Breast epithelium (tissue), 4 donors: ENCODE results near the gene AOX1. TPM values are rescaled to one million over a fixed set of nuclear protein-coding genes. Genes with fewer than 3 reads are reported as not detected.
"Not testable (repeated sequence)": the region's sequence is repeated elsewhere in the genome, so short reads cannot be mapped to it uniquely, and the experiment has no call there.

Experiments used
- DNase-seq, 2 donors: peaks; one replicate each; pipeline ENCODE4 v3.0.0-alpha.2; 2019; ENCODE audit warnings: low spot score in 2 of 2
- H3K27ac ChIP-seq, 2 donors: fragments of 200-600 bp; sonication (generic) in 1 of 2; one replicate each; pipeline ENCODE4 v1.5.1; 2016 to 2019; ENCODE audit warnings: mild to moderate bottlenecking in 1 of 2
- H3K27me3 ChIP-seq, 2 donors: fragments of 200-600 bp; sonication (generic) in 1 of 2; one replicate each; pipeline versions ENCODE4 v1.5.1 to v1.6.0; 2017 to 2019; ENCODE audit warnings: control low read depth in 1 of 2, mild to moderate bottlenecking in 1 of 2
- H3K36me3 ChIP-seq: fragments of 200-600 bp; one replicate; pipeline ENCODE4 v1.5.1; 2019
- H3K4me1 ChIP-seq, 2 donors: fragments of 200-600 bp; sonication (generic); one replicate each; pipeline ENCODE4 v1.5.1; 2016 to 2019; ENCODE audit warnings: control low read depth in 1 of 2
- H3K4me3 ChIP-seq, 3 donors: fragments of 200-600 bp; sonication (generic); 1 replicate in 2 of 3; 2 replicates in 1 of 3; pipeline ENCODE4 v1.5.1; 2016 to 2019; ENCODE audit warnings: mild to moderate bottlenecking in 3 of 3, moderate library complexity in 2 of 3
- H3K9me3 ChIP-seq, 2 donors: fragments of 200-600 bp; sonication (generic) in 1 of 2; one replicate each; pipeline ENCODE4 v1.5.1; 2016 to 2019; ENCODE audit warnings: control low read depth in 1 of 2
- POLR2A ChIP-seq: fragments of 450-650 bp; IDR thresholded peaks from one replicate; pipeline ENCODE4 v1.6.1; 2016; ENCODE audit warnings: antibody characterized with exemption, mild to moderate bottlenecking, moderate library complexity
- POLR2AphosphoS5 ChIP-seq, 3 donors: sonication (generic); formaldehyde crosslinking; IDR thresholded peaks; one replicate each; pipeline ENCODE4 v1.6.1; 2017; ENCODE audit warnings: antibody characterized with exemption in 3 of 3
- intact Hi-C: fragments of 100-400 bp; cut with DNase I; formaldehyde crosslinking; loops from one replicate; pipeline ENCODE4 v1.15.1; 2023; ENCODE audit warnings: low total_unique reads
- total RNA-seq, 3 donors: library from RNA; depleted of rRNA; stranded (reverse); fragments of >200 nt; gene quantifications; one replicate each; pipeline ENCODE4 v1.1.0, GENCODE V29; 2016
- TF ChIP-seq, protein P1 (sequence below), 3 donors: fragments of 450-650 bp; IDR thresholded peaks; one replicate each; pipeline ENCODE4 v1.5.1; 2016 to 2017; ENCODE audit warnings: antibody characterized with exemption in 3 of 3, mild to moderate bottlenecking in 3 of 3, moderate library complexity in 3 of 3

AOX1 gene
- total RNA-seq, 3 donors from 2014 or later: 100.0 to 611 (median 111) TPM

DNA sequence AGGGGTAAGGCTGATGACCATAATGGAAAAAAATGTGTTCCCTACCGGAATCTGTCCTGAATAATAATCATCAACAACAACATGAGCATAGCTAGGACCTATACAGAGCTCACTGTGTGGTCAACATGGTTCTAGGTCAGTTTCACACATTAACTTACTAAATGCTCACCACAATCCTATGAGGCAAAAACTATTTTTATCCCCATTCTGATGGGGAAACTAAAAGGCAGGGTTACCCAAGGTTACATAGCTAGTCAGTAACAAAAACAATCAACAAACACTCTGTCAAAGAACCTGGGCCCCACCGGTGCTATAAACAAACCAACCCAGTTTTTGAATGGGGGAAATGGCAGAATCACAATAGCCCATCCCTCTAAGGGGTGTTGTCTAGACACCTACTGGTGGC is 40.1 kb downstream of the AOX1 start:
- intact Hi-C loops: no loop called here
- DNase-seq: no peak
- Histone ChIP-seq H3K27ac (no peak overlapping the region), H3K27me3 (no peaks in the 10 kb centered on the region), H3K9me3 (no peaks in the 10 kb centered on the region), H3K4me3 (no peak overlapping the region), H3K36me3 (no peaks in the 10 kb centered on the region), H3K4me1 (peaks cover 0 to 8% of the 10 kb centered on the region in 2 donors)
- TF ChIP-seq, protein P1, sequence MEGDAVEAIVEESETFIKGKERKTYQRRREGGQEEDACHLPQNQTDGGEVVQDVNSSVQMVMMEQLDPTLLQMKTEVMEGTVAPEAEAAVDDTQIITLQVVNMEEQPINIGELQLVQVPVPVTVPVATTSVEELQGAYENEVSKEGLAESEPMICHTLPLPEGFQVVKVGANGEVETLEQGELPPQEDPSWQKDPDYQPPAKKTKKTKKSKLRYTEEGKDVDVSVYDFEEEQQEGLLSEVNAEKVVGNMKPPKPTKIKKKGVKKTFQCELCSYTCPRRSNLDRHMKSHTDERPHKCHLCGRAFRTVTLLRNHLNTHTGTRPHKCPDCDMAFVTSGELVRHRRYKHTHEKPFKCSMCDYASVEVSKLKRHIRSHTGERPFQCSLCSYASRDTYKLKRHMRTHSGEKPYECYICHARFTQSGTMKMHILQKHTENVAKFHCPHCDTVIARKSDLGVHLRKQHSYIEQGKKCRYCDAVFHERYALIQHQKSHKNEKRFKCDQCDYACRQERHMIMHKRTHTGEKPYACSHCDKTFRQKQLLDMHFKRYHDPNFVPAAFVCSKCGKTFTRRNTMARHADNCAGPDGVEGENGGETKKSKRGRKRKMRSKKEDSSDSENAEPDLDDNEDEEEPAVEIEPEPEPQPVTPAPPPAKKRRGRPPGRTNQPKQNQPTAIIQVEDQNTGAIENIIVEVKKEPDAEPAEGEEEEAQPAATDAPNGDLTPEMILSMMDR (IDR thresholded peaks at IDR 0.05): no peak
- TF ChIP-seq POLR2AphosphoS5 (IDR thresholded peaks at IDR 0.05) (no peak), POLR2A (no peak)

DNA sequence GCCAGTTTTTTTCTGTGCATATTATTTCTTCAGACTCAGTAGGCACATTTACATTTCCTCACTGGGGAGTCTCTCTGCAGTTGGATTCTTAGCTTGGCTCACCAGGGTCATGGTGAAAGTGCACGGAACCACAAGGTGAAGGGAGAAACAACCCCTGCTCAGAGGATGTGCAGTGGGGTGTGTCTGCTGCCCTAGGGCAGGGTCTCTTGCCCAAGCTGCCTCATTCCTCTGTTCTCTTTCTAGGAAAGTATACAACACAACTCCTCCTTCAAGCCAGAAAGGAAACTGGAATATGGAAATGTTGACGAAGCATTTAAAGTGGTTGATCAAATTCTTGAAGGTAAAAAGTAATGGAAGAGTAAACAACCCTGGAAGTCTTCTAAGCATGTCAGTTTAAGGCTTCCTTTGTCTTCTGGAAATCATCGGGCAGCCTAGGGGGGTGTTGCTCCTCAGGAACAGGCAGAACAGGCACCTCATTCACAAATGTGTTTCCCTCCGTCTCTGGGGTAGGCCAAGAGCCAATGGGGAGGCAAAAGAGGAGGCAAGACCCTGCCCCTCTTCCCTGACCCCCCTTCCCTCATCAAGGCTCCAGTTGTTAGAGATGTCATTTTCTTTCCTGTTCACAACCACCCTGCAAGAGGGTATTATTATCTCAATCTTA is 41.4 kb downstream of the AOX1 start:
- H3K27ac ChIP-seq: no peak overlapping the region
- H3K27me3 ChIP-seq: no peaks in the 10 kb centered on the region
- peaks cover 0 to 8% of the 10 kb centered on the region in 2 donors for H3K4me1 ChIP-seq
- H3K36me3 ChIP-seq: no peaks in the 10 kb centered on the region
- intact Hi-C loops: no loop called here
- H3K4me3 ChIP-seq: no peak overlapping the region
- no peak for DNase-seq
- no peaks in the 10 kb centered on the region for H3K9me3 ChIP-seq
- TF ChIP-seq POLR2A: no peak

DNA sequence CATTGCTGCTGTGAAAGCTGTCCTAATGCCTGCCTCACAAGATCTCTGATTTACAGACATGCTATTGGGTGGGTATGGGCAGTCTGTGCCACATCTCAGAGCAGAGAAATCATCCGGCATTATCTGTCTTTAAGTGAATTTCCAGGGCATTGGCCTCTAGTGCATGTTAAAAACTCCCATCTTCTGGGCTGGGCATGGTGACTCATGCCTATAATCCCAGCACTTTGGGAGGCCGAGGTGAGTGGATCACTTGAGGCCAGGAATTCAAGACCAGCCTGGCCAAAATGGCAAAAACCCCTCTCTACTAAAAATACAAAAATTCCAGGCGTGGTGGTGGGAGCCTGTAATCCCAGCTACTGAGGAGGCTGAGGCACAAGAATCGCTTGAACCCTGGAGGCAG is 42.6 kb downstream of the AOX1 start:
- H3K27ac ChIP-seq, H3K36me3 ChIP-seq, H3K9me3 ChIP-seq, H3K4me3 ChIP-seq, H3K27me3 ChIP-seq, H3K4me1 ChIP-seq, intact Hi-C loops, DNase-seq: not testable (repeated sequence)

- Histone ChIP-seq H3K9me3 (peaks cover 0 to 6% of the 10 kb centered on the region in 2 donors), H3K27ac (no peak overlapping the region), H3K36me3 (no peaks in the 10 kb centered on the region), H3K4me3 (no peak overlapping the region), H3K4me1 (no peaks in the 10 kb centered on the region), H3K27me3 (no peaks in the 10 kb centered on the region)
- TF ChIP-seq, protein P1 (IDR thresholded peaks at IDR 0.05): no peak
- TF ChIP-seq POLR2AphosphoS5 (IDR thresholded peaks at IDR 0.05): no peak
- TF ChIP-seq POLR2A: no peak
- no peak for DNase-seq
- intact Hi-C loops: loop anchor here (2.0 kb wide), 1 partner anchor 46 kb away; no protein-coding TSS in a partner anchor
These were observed 45.5 kb downstream of the AOX1 start for GRCh38 chr2:200631287-200631686.

GRCh38 chr2:200634231-200634964 is 48.6 kb downstream of the AOX1 start:
- TF ChIP-seq, protein P1 (IDR thresholded peaks at IDR 0.05): no peak
- TF ChIP-seq POLR2A: no peak
- no peak for TF ChIP-seq POLR2AphosphoS5 (IDR thresholded peaks at IDR 0.05)
- Histone ChIP-seq H3K4me3 (no peak overlapping the region), H3K27ac (no peak overlapping the region), H3K36me3 (no peaks in the 10 kb centered on the region), H3K27me3 (no peaks in the 10 kb centered on the region), H3K9me3 (peaks cover 0 to 6% of the 10 kb centered on the region in 2 donors), H3K4me1 (no peaks in the 10 kb centered on the region)
- DNase-seq: no peak
- intact Hi-C loops: no loop called here

GRCh38 chr2:200635251-200635650 is 49.4 kb downstream of the AOX1 start:
- intact Hi-C loops: no loop called here
- TF ChIP-seq, protein P1 (IDR thresholded peaks at IDR 0.05): no peak
- TF ChIP-seq POLR2A (no peak), POLR2AphosphoS5 (IDR thresholded peaks at IDR 0.05) (no peak)
- Histone ChIP-seq H3K4me3 (no peak overlapping the region), H3K27ac (no peak overlapping the region), H3K27me3 (no peaks in the 10 kb centered on the region), H3K4me1 (no peaks in the 10 kb centered on the region), H3K9me3 (peaks cover 0 to 6% of the 10 kb centered on the region in 2 donors), H3K36me3 (no peaks in the 10 kb centered on the region)
- no peak for DNase-seq
